ENCODE data around the gene DMAC2L.
"Not testable (repeated sequence)": the region's sequence is repeated elsewhere in the genome, so short reads cannot be mapped to it uniquely, and the experiment has no call there.

GRCh38 chr14:50365572-50365971, 53.4 kb downstream of the DMAC2L start:
- TF ChIP-seq CTCF (conservative IDR thresholded peaks at IDR 0.05; ENCODE audit: low read length); EZH2phosphoT487 (IDR thresholded peaks at IDR 0.05; ENCODE audit: borderline replicate concordance): not testable (repeated sequence)
